ENCODE data around the gene COL5A1. TPM values are rescaled to one million over a fixed set of nuclear protein-coding genes. Genes with fewer than 3 reads are reported as not detected.

Gene COL5A1
- total RNA-seq, 4 donors from 2014 or later = 1.6 to 2.8 (median 2.3) TPM

DNA sequence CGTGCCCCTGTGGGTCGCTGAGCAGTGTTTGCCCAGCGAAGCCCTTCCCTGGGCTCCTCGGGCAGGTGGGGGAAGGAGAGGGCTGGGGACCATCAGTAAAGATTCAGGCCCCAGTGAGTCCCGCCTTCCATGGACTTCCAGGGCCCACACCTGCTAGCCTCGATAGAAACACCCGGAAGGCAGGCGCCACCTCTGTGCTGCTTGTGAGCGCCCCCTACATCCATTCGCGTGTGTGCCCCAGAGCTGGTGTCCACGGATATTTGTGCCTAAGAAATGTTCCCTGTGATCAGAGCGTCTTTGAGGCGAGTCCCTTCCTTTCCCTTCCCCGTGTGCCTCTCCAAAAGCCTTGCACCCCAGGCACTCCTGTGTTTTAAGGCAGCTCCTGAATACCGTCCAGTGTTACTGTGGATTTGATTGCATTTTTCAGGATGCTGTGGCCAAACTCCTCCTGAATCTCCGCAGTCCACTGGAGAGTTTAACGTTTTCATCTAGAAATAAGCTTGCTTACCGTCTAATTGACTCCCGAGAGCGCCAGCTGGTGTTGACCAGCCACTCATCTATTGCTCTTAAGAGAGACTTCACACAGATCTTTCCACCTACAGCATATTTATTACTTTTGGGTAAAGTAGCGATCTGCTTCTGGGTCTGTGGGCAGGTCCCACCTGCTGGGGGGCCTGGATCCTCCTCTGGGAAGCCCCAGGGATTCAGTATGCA lies 101.4 kb downstream of the COL5A1 start:
- in situ Hi-C loops (cut with MboI; ENCODE audit: low sequenced_read_pairs in 4 of 4) (loop anchor here in 2 of 4 donors (10.0 to 25.0 kb wide), 2 partner anchors 48 to 281 kb away; no protein-coding TSS in a partner anchor), intact Hi-C loops (cut with DNase I; ENCODE audit: low total_unique reads) (no loop called here)
- peaks cover 0 to 9% (median 3%) of the 10 kb centered on the region in 3 donors for H3K27me3 ChIP-seq
- DNase-seq (no peak), ATAC-seq (no peak)
- H3K4me3 ChIP-seq = no peak overlapping the region
- H3K9me3 ChIP-seq = no peaks in the 10 kb centered on the region
- H3K27ac ChIP-seq = no peak overlapping the region
- TF ChIP-seq POLR2A (IDR thresholded peaks at IDR 0.05) = no peak
- TF ChIP-seq, protein P1, sequence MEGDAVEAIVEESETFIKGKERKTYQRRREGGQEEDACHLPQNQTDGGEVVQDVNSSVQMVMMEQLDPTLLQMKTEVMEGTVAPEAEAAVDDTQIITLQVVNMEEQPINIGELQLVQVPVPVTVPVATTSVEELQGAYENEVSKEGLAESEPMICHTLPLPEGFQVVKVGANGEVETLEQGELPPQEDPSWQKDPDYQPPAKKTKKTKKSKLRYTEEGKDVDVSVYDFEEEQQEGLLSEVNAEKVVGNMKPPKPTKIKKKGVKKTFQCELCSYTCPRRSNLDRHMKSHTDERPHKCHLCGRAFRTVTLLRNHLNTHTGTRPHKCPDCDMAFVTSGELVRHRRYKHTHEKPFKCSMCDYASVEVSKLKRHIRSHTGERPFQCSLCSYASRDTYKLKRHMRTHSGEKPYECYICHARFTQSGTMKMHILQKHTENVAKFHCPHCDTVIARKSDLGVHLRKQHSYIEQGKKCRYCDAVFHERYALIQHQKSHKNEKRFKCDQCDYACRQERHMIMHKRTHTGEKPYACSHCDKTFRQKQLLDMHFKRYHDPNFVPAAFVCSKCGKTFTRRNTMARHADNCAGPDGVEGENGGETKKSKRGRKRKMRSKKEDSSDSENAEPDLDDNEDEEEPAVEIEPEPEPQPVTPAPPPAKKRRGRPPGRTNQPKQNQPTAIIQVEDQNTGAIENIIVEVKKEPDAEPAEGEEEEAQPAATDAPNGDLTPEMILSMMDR (IDR thresholded peaks at IDR 0.05 in 4 of 5, conservative IDR thresholded peaks at IDR 0.05 in 1 of 5) = no peak
- no peaks in the 10 kb centered on the region for H3K36me3 ChIP-seq
- no peaks in the 10 kb centered on the region for H3K4me1 ChIP-seq

DNA sequence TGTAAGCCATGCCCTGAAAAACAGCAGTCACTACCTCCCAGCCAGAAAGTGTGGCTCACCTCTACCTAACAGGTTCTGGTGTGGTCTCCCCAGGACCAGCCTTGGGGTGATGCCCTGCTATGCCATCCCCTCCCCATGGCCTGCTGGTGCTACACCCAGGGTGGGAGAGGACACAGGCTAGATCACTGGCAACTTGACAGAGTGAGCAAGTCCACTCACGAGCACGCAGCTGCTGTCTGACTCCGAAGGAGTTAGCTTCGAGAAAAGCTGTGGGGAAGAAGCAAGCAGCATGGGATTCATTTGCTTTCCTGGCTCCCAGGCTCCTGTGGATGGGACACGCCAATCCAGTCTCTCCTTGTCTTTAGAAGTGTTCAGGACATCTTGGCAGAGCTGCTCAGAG lies 102.2 kb downstream of the COL5A1 start:
- no peak for ATAC-seq
- H3K27ac ChIP-seq = no peak overlapping the region
- TF ChIP-seq POLR2A (IDR thresholded peaks at IDR 0.05) = no peak
- TF ChIP-seq, protein P1 (IDR thresholded peaks at IDR 0.05 in 4 of 5, conservative IDR thresholded peaks at IDR 0.05 in 1 of 5) = no peak
- H3K9me3 ChIP-seq = no peaks in the 10 kb centered on the region
- intact Hi-C loops (cut with DNase I; ENCODE audit: low total_unique reads) (no loop called here), in situ Hi-C loops (cut with MboI; ENCODE audit: low sequenced_read_pairs in 4 of 4) (loop anchor here in 2 of 4 donors (10.0 to 25.0 kb wide), 2 partner anchors 49 to 282 kb away; no protein-coding TSS in a partner anchor)
- no peak overlapping the region for H3K4me3 ChIP-seq
- no peak for DNase-seq
- H3K36me3 ChIP-seq = no peaks in the 10 kb centered on the region
- H3K4me1 ChIP-seq = no peaks in the 10 kb centered on the region
- H3K27me3 ChIP-seq = peaks cover 0 to 9% (median 3%) of the 10 kb centered on the region in 3 donors

DNA sequence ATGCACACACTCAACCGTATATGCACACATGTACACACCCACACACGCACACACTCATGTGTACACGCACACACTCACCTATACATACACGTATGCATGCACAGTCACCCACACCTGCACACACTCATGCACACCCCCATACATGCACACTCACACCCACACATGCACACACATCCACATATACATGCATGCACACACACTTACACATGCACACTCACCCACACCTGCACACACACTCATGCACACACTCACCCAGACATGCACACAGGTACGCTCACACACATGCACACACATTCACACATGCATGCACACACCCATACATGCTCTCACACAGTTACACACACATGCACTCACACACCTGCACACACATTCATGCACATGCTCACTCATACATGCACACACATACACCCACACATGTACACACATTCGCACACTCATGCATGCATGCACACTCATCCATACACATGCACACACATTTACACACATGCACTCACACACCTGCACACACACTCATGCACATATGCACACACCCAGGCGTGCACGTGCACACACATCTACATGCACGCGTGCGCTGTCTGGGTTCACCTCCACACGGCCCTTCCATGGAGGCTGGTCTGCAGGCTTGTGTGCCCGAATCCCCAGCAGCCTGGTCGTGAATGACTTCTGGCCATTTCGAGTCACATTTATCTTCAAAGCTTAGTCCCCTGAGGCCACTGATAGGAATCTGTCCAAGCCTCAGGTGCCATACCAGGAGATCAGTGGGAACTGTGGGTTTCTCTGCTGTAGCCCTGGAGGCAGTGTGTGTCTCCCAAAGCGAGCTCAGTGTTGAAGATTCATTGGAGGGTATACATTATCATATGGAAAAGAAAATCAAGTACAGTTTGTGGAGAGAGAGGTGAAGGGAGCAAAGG lies 103.0 kb downstream of the COL5A1 start:
- Histone ChIP-seq H3K27ac (no peak overlapping the region), H3K27me3 (peaks cover 0 to 7% (median 3%) of the 10 kb centered on the region in 3 donors), H3K4me3 (no peak overlapping the region), H3K36me3 (no peaks in the 10 kb centered on the region), H3K9me3 (no peaks in the 10 kb centered on the region), H3K4me1 (no peaks in the 10 kb centered on the region)
- no peak for ATAC-seq
- intact Hi-C loops (cut with DNase I; ENCODE audit: low total_unique reads) = no loop called here
- in situ Hi-C loops (cut with MboI; ENCODE audit: low sequenced_read_pairs in 4 of 4) = loop anchor here in 2 of 4 donors (10.0 to 25.0 kb wide), 2 partner anchors 50 to 282 kb away; no protein-coding TSS in a partner anchor
- no peak for DNase-seq
- no peak for TF ChIP-seq POLR2A (IDR thresholded peaks at IDR 0.05)
- TF ChIP-seq, protein P1 (IDR thresholded peaks at IDR 0.05 in 4 of 5, conservative IDR thresholded peaks at IDR 0.05 in 1 of 5) = no peak

DNA sequence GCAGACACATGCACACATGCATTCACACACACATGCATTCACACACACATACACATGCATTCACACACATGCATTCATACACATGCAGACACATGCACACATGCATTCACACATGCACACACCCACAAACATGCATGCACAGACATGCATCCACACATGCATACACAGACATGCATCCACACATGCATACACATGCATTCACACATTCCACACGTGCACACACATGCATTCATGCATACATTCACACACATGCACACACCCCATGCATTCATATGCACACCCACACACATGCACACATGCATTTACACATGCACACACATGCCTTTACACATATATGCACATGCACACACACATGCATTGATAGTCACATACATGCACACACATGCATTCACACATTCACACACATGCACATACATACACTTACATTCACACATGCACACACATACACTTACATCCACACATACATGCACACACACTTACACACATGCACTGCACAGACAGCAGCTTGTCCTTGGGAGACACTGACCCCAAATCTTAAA lies 106.4 kb downstream of the COL5A1 start:
- Histone ChIP-seq H3K36me3 (no peaks in the 10 kb centered on the region), H3K4me3 (no peak overlapping the region), H3K4me1 (no peaks in the 10 kb centered on the region), H3K9me3 (no peaks in the 10 kb centered on the region), H3K27ac (no peak overlapping the region), H3K27me3 (no peaks in the 10 kb centered on the region)
- ATAC-seq (no peak), DNase-seq (no peak)
- TF ChIP-seq, protein P1 (IDR thresholded peaks at IDR 0.05 in 4 of 5, conservative IDR thresholded peaks at IDR 0.05 in 1 of 5) = no peak
- TF ChIP-seq POLR2A (IDR thresholded peaks at IDR 0.05) = no peak
- intact Hi-C loops (cut with DNase I; ENCODE audit: low total_unique reads) (no loop called here), in situ Hi-C loops (cut with MboI; ENCODE audit: low sequenced_read_pairs in 4 of 4) (loop anchor here in 2 of 4 donors (10.0 to 25.0 kb wide), 2 partner anchors 53 to 286 kb away; no protein-coding TSS in a partner anchor)
